AG04449 (cell line): Measurements from ENCODE around the gene CSTPP1.

ENCODE experiments used
- CTCF ChIA-PET: fragments of 350-600 bp; formaldehyde crosslinking; extraction: SDS; loops from one replicate; lab custom pipeline; 2021; ENCODE audit warnings: antibody characterized with exemption; lab: Yijun Ruan, JAX
- POLR2A ChIA-PET: fragments of 400-600, 350-600 bp; formaldehyde crosslinking; extraction: SDS; loops from one replicate; lab custom pipeline; 2020; ENCODE audit warnings: antibody characterized with exemption, inconsistent platforms; lab: Yijun Ruan, JAX
- DNase-seq: peaks from one replicate; pipeline ENCODE4 v3.0.0-alpha.2; 2010; ENCODE audit warnings: low read depth, low spot score
- H3K4me3 ChIP-seq: 2 replicates; pipeline ENCODE4 v1.5.1; 2011; ENCODE audit warnings: low read depth, mild to moderate bottlenecking, control low read depth, low read length
- TF ChIP-seq, protein P1 (sequence below): IDR thresholded peaks from one replicate; pipeline ENCODE4 v1.5.1; 2011; ENCODE audit warnings: mild to moderate bottlenecking, moderate library complexity, low read length, control low read depth, inconsistent platforms; ENCODE audit not compliant: insufficient read depth; ENCODE audit errors: missing control alignments

Gene CSTPP1

DNA sequence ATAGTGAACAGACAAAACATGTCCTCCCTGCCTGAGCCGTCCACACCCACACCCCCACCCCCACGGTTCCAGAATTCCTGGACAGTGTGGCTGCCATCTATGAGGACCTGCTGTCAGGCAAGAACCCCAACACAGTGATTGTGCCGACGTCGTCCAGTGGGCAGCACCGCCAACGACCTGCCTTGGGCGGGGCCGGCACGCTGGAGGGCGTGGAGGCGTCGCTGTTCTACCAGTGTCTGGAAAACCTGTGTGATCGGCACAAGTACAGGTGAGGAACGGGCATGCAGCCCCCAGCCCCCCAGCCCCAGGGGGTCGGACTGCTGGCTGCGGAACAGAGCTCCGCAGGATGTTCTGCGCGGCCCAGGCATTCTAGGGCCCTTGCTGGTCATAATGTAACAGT is 220.4 kb downstream of the CSTPP1 start:
- H3K4me3 ChIP-seq, result no peak overlapping the region
- ChIA-PET CTCF (interaction anchor here (0.9 to 6.8 kb wide), 9 partner anchors 9 to 271 kb away, joined by 3 to 115 read pairs (median 4); partner anchors contain the start of gene NR1H3), POLR2A (no interaction called here)
- no peak for DNase-seq
- TF ChIP-seq, protein P1, sequence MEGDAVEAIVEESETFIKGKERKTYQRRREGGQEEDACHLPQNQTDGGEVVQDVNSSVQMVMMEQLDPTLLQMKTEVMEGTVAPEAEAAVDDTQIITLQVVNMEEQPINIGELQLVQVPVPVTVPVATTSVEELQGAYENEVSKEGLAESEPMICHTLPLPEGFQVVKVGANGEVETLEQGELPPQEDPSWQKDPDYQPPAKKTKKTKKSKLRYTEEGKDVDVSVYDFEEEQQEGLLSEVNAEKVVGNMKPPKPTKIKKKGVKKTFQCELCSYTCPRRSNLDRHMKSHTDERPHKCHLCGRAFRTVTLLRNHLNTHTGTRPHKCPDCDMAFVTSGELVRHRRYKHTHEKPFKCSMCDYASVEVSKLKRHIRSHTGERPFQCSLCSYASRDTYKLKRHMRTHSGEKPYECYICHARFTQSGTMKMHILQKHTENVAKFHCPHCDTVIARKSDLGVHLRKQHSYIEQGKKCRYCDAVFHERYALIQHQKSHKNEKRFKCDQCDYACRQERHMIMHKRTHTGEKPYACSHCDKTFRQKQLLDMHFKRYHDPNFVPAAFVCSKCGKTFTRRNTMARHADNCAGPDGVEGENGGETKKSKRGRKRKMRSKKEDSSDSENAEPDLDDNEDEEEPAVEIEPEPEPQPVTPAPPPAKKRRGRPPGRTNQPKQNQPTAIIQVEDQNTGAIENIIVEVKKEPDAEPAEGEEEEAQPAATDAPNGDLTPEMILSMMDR, result no peak

DNA sequence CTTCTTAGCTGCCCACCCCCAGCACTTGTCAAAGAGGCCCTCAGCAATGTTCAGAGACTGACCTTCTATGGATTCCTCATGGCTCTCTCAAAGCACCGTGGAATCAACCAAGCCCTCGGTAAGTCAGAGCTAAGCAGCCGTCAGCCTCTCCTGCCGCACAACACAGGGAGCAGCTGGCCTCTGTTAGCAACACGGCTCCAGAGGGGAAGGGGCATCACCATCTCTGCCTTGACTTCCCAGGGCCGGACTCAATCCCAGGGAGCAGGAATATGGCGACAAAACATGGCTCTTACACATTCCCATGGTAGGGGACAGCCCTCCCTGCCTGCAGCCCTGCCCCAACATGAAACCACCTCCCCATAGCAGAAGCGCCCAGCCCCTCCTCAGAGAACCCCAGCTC is 221.2 kb downstream of the CSTPP1 start:
- no peak for DNase-seq
- POLR2A ChIA-PET, result no interaction called here
- CTCF ChIA-PET, result interaction anchor here (0.9 to 2.6 kb wide), 6 partner anchors 11 to 272 kb away, joined by 3 to 14 read pairs (median 4); no protein-coding TSS in a partner anchor
- TF ChIP-seq, protein P1, result no peak
- no peak overlapping the region for H3K4me3 ChIP-seq

GRCh38 chr11:47158242-47158641 is 221.7 kb downstream of the CSTPP1 start:
- DNase-seq, result no peak
- no peak overlapping the region for H3K4me3 ChIP-seq
- CTCF ChIA-PET, result interaction anchor here (0.9 to 2.6 kb wide), 5 partner anchors 11 to 273 kb away, joined by 3 to 14 read pairs (median 4); no protein-coding TSS in a partner anchor
- TF ChIP-seq, protein P1, result no peak
- POLR2A ChIA-PET, result no interaction called here

GRCh38 chr11:47160753-47161133 is 224.2 kb downstream of the CSTPP1 start:
- TF ChIP-seq, protein P1, result no peak
- DNase-seq, result no peak
- H3K4me3 ChIP-seq, result no peak overlapping the region
- ChIA-PET CTCF (interaction anchor here (0.9 to 8.4 kb wide), 14 partner anchors 7 to 296 kb away, joined by 3 to 106 read pairs (median 4); partner anchors contain the start of gene ARFGAP2), POLR2A (no interaction called here)

DNA sequence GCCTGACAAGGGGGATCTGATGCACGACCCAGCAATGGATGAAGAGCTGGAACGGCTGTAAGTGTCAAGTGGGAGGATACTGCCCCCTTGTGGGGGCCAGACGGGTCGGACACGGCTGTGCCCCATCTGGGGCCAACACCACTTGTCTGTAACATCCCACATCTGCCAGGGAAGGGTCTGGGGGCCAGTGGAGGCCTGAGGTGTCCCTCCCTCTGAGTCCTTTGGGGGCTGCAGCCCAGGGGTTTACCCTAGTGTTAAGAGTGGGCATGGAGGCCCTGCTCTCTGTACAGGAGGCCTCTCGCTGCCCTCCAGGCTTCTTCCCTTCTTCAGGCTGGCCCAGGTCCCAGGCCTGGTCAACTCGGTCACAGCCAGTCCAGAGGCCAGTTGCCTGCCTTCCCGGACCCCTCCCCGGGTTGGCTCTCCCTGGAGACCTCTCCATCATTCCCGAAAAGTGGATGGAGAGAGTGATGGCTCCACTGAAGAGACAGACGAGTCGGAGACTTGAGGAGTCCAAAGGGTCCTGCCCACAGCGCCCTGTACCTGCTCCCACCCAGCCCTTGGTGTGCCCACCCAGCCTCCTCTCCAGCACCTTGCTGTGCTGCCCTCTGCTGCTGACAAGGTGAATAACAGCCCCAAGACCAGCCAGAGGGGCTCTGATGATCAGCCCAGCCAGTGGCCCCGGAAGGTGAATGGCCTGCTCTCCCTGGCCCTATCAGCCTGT is 224.7 kb downstream of the CSTPP1 start:
- ChIA-PET POLR2A (no interaction called here), CTCF (interaction anchor here (0.6 to 8.4 kb wide), 28 partner anchors 8 to 336 kb away, joined by 3 to 106 read pairs (median 4); partner anchors contain the start of genes ARFGAP2, CSTPP1, LRP4 and NR1H3)
- no peak for DNase-seq
- TF ChIP-seq, protein P1, result peak; percentile 85
- H3K4me3 ChIP-seq, result no peak overlapping the region

GRCh38 chr11:47161890-47162289 is 225.3 kb downstream of the CSTPP1 start:
- POLR2A ChIA-PET, result no interaction called here

More at GRCh38 chr11:47161890-47162289, 225.3 kb downstream of the CSTPP1 start:
- H3K4me3 ChIP-seq, result no peak overlapping the region
- CTCF ChIA-PET, result interaction anchor here (0.6 to 8.4 kb wide), 28 partner anchors 9 to 336 kb away, joined by 3 to 106 read pairs (median 5); partner anchors contain the start of genes ARFGAP2, CSTPP1, LRP4 and NR1H3
- TF ChIP-seq, protein P1, result no peak
- no peak for DNase-seq
